ENCODE data around the gene JARID2. TPM values are rescaled to one million over a fixed set of nuclear protein-coding genes. Genes with fewer than 3 reads are reported as not detected.
A peak's percentile ranks its signal among the peaks of the same experiment; 100 is the strongest.

Gene JARID2
- total and polyA plus RNA-seq, 9 of the 15 experiments (the other 6 are each of a cell fraction or from before 2014, with no cell fraction given) = 5.0 to 29.0 (median 15.6) TPM

- TF ChIP-seq TAF7 (tag; IDR thresholded peaks at IDR 0.05) (no peak), FIP1L1 (IDR thresholded peaks at IDR 0.05; ENCODE audit: low read depth, low read length, poor library complexity, severe bottlenecking) (no peak), DPF2 (IDR thresholded peaks at IDR 0.05) (peak; percentile 60), NCOA2 (IDR thresholded peaks at IDR 0.05; ENCODE audit: partially characterized antibody in 2 of 2) (no peak), SMARCB1 (IDR thresholded peaks at IDR 0.05; ENCODE audit: insufficient read length, low read depth) (no peak), AFF4 (CRISPR knock-in tag; IDR thresholded peaks at IDR 0.05) (no peak), SMARCC2 (IDR thresholded peaks at IDR 0.05; ENCODE audit: low read depth) (0 out of 2 replicates have a peak, but pooled peaks have one; percentile 24), RBM34 (IDR thresholded peaks at IDR 0.05; ENCODE audit: borderline replicate concordance, insufficient read depth, low read length) (no peak), HDGF (IDR thresholded peaks at IDR 0.05) (no peak), FOXA3 (CRISPR knock-in tag; conservative IDR thresholded peaks at IDR 0.05 in 1 of 2, IDR thresholded peaks at IDR 0.05 in 1 of 2) (no peak), ZBTB1 (CRISPR knock-in tag; IDR thresholded peaks at IDR 0.05; ENCODE audit: borderline replicate concordance, low read depth) (0 out of 2 replicates have a peak, but pooled peaks have one; percentile 28), ZNF609 (CRISPR knock-in tag; IDR thresholded peaks at IDR 0.05; ENCODE audit: borderline replicate concordance) (no peak), SREBF2 (CRISPR knock-in tag; IDR thresholded peaks at IDR 0.05) (no peak), TFAP4 (CRISPR knock-in tag; IDR thresholded peaks at IDR 0.05; ENCODE audit: borderline replicate concordance) (peak; percentile 79; the same call in 1 of the 2 replicates), ZBED1 (IDR thresholded peaks at IDR 0.05) (no peak; the same call in 1 of the 2 replicates)
Observed at GRCh38 chr6:15248451-15249370, 2.8 kb downstream of the JARID2 start (continued).

All from K562 (cell line).